IMR-90 (cell line): ENCODE results near the gene DSCAML1. TPM values are rescaled to one million over a fixed set of nuclear protein-coding genes. Genes with fewer than 3 reads are reported as not detected.

Experiments used
- ATAC-seq: fragments of 200-7000 bp; cut with Tn5 transposase; 2 replicates; pipeline ENCODE4 v1.9.1; 2020; ENCODE audit warnings: low read depth, mild to moderate bottlenecking, moderate library complexity
- BruUV-seq: library from RNA; stranded (reverse); fragments of 400-500 nt; replicated peaks from 2 replicates; lab custom pipeline; 2021; lab: Mats Ljungman, UMichigan
- CTCF ChIA-PET: fragments of 300-600 bp; formaldehyde crosslinking; extraction: SDS; loops from one replicate; lab custom pipeline; 2021; ENCODE audit warnings: antibody characterized with exemption; lab: Yijun Ruan, JAX
- POLR2A ChIA-PET: fragments of 300-600 bp; sonication (Branson Sonifier 250); formaldehyde crosslinking; loops from one replicate; lab custom pipeline; 2022; ENCODE audit warnings: antibody characterized with exemption; ENCODE audit not compliant: unreplicated experiment; lab: Charles Lee
- DNase-seq: peaks from one replicate; pipeline ENCODE4 v3.0.0; 2013
- H2AFZ ChIP-seq: replicated peaks from 2 replicates; pipeline ENCODE3; 2013; ENCODE audit warnings: low read length, mild to moderate bottlenecking; ENCODE audit not compliant: poor library complexity
- H2AK5ac ChIP-seq: 2 replicates; pipeline ENCODE4 v1.6.1; 2013; ENCODE audit warnings: low read depth, low read length, inconsistent platforms
- H2AK9ac ChIP-seq: replicated peaks from 2 replicates; pipeline ENCODE3; 2013; ENCODE audit warnings: mild to moderate bottlenecking, low read depth, low read length, moderate library complexity; ENCODE audit not compliant: poor library complexity
- H2BK120ac ChIP-seq: 2 replicates; pipeline ENCODE4 v1.6.1; 2013; ENCODE audit warnings: low read depth, low read length, inconsistent platforms
- H2BK15ac ChIP-seq: 3 replicates; pipeline ENCODE4 v1.6.1; 2013; ENCODE audit warnings: low read depth, low read length, inconsistent platforms
- H2BK20ac ChIP-seq: 2 replicates; pipeline ENCODE4 v1.6.1; 2013; ENCODE audit warnings: low read depth, mild to moderate bottlenecking, inconsistent platforms, low read length, moderate library complexity
- H2BK5ac ChIP-seq: 2 replicates; pipeline ENCODE4 v1.6.1; 2013; ENCODE audit warnings: mild to moderate bottlenecking, low read depth, low read length, inconsistent platforms; ENCODE audit not compliant: poor library complexity, severe bottlenecking
- H3K14ac ChIP-seq: replicated peaks from 2 replicates; pipeline ENCODE4 v1.6.1; 2013; ENCODE audit warnings: low read depth, low read length, inconsistent platforms
- H3K18ac ChIP-seq: 2 replicates; pipeline ENCODE4 v1.6.1; 2013; ENCODE audit warnings: low read depth, low read length, control low read depth
- H3K23ac ChIP-seq: 2 replicates; pipeline ENCODE4 v1.6.1; 2013; ENCODE audit warnings: low read depth, low read length, inconsistent platforms
- H3K27ac ChIP-seq: 2 replicates; pipeline ENCODE4 v1.5.1; 2013; ENCODE audit warnings: mild to moderate bottlenecking, control low read depth, low read length; ENCODE audit not compliant: insufficient read depth
- H3K27me3 ChIP-seq: 2 replicates; pipeline ENCODE4 v1.6.1; 2013; ENCODE audit warnings: low read length; ENCODE audit not compliant: control insufficient read depth, insufficient read depth
- H3K36me3 ChIP-seq: 2 replicates; pipeline ENCODE4 v1.6.1; 2013; ENCODE audit warnings: low read length, mixed read lengths; ENCODE audit not compliant: control insufficient read depth, insufficient read depth
- H3K4ac ChIP-seq: 2 replicates; pipeline ENCODE4 v1.6.1; 2013; ENCODE audit warnings: low read depth, low read length, inconsistent platforms
- H3K4me1 ChIP-seq: 2 replicates; pipeline ENCODE4 v1.6.1; 2013; ENCODE audit warnings: low read length, mixed read lengths; ENCODE audit not compliant: control insufficient read depth, insufficient read depth
- H3K4me2 ChIP-seq: 2 replicates; pipeline ENCODE4 v1.6.1; 2013; ENCODE audit warnings: low read depth, mild to moderate bottlenecking, control low read depth, low read length, moderate library complexity
- H3K4me3 ChIP-seq: 2 replicates; pipeline ENCODE4 v1.5.1; 2013; ENCODE audit warnings: low read depth, mild to moderate bottlenecking, control low read depth, low read length, moderate library complexity; ENCODE audit not compliant: insufficient read depth
- H3K56ac ChIP-seq: 2 replicates; pipeline ENCODE4 v1.6.1; 2013; ENCODE audit warnings: low read length, inconsistent platforms; ENCODE audit not compliant: insufficient read depth; ENCODE audit errors: extremely low read depth
- H3K79me1 ChIP-seq, 2 experiments: 2 replicates each; pipeline ENCODE4 v1.6.1; 2013; ENCODE audit warnings: low read length in 2 of 2, inconsistent platforms in 1 of 2, low read depth in 1 of 2
- H3K9ac ChIP-seq: 2 replicates; pipeline ENCODE4 v1.6.1; 2013; ENCODE audit warnings: low read depth, low read length, control low read depth
- H3K9me1 ChIP-seq: 2 replicates; pipeline ENCODE4 v1.6.1; 2013; ENCODE audit warnings: low read length, inconsistent platforms; ENCODE audit not compliant: insufficient read depth
- H3K9me3 ChIP-seq: 2 replicates; pipeline ENCODE4 v1.6.1; 2013; ENCODE audit warnings: low read length; ENCODE audit not compliant: control insufficient read depth, insufficient read depth
- H4K20me1 ChIP-seq: 2 replicates; pipeline ENCODE4 v1.6.1; 2013; ENCODE audit warnings: low read length, inconsistent platforms; ENCODE audit not compliant: insufficient read depth
- H4K5ac ChIP-seq: 2 replicates; pipeline ENCODE4 v1.6.1; 2013; ENCODE audit warnings: mild to moderate bottlenecking, low read depth, low read length, control low read depth
- H4K8ac ChIP-seq, 2 experiments: 2 replicates each; pipeline ENCODE4 v1.6.1; 2013; ENCODE audit warnings: low read depth in 2 of 2, low read length in 2 of 2, control low read depth in 1 of 2, inconsistent platforms in 1 of 2
- H4K91ac ChIP-seq: 2 replicates; pipeline ENCODE4 v1.6.1; 2013; ENCODE audit warnings: low read depth, low read length, inconsistent platforms; ENCODE audit not compliant: insufficient read depth
- BHLHE40 ChIP-seq: fragments of 150-350 bp; IDR thresholded peaks from 2 replicates; pipeline ENCODE4 v1.6.1; 2016; ENCODE audit warnings: mild to moderate bottlenecking, low read depth, low read length
- CEBPB ChIP-seq: IDR thresholded peaks from 2 replicates; pipeline ENCODE4 v1.6.1; 2012; ENCODE audit warnings: low read depth, low read length, improper control_type of control experiment
- CHD1 ChIP-seq: IDR thresholded peaks from 2 replicates; pipeline ENCODE4 v1.6.1; 2012; ENCODE audit warnings: low read depth, low read length, improper control_type of control experiment
- CTCF ChIP-seq: conservative IDR thresholded peaks from 2 replicates; pipeline ENCODE4 v1.5.1; 2012; ENCODE audit warnings: mild to moderate bottlenecking, low read depth, low read length, improper control_type of control experiment
- FOS ChIP-seq: fragments of 150-350 bp; IDR thresholded peaks from 2 replicates; pipeline ENCODE4 v1.6.1; 2016; ENCODE audit warnings: low read depth, low read length
- MAFK ChIP-seq: IDR thresholded peaks from 2 replicates; pipeline ENCODE4 v1.6.1; 2012; ENCODE audit warnings: low read depth, low read length, improper control_type of control experiment
- MAZ ChIP-seq: IDR thresholded peaks from 2 replicates; pipeline ENCODE4 v1.6.1; 2012; ENCODE audit warnings: low read depth, mild to moderate bottlenecking, low read length, improper control_type of control experiment, moderate library complexity, borderline replicate concordance
- MXI1 ChIP-seq: IDR thresholded peaks from 2 replicates; pipeline ENCODE4 v1.6.1; 2012; ENCODE audit warnings: low read depth, mild to moderate bottlenecking, low read length, moderate library complexity, borderline replicate concordance
- NFE2L2 ChIP-seq: fragments of 150-350 bp; IDR thresholded peaks from 2 replicates; pipeline ENCODE4 v1.6.1; 2016; ENCODE audit warnings: low read depth, mild to moderate bottlenecking, low read length
- POLR2A ChIP-seq: IDR thresholded peaks from 2 replicates; pipeline ENCODE4 v1.6.1; 2012; ENCODE audit warnings: mild to moderate bottlenecking, low read depth, low read length
- RAD21 ChIP-seq: IDR thresholded peaks from 2 replicates; pipeline ENCODE4 v1.6.1; 2012; ENCODE audit warnings: low read length, improper control_type of control experiment
- RCOR1 ChIP-seq: IDR thresholded peaks from 2 replicates; pipeline ENCODE4 v1.6.1; 2012; ENCODE audit warnings: mild to moderate bottlenecking, low read length, improper control_type of control experiment; ENCODE audit not compliant: insufficient replicate concordance
- RFX5 ChIP-seq: IDR thresholded peaks from 2 replicates; pipeline ENCODE4 v1.8.0; 2012; ENCODE audit warnings: low read depth, mild to moderate bottlenecking, low read length, moderate library complexity
- SMC3 ChIP-seq: fragments of 150-350 bp; IDR thresholded peaks from 2 replicates; pipeline ENCODE4 v1.6.1; 2016; ENCODE audit warnings: low read depth, mild to moderate bottlenecking, antibody characterized with exemption, low read length, moderate library complexity
- WGBS, 2 experiments: methylation state at CpG; one replicate each; pipeline versions ENCODE4 v1.1.5 to v1.1.7; 2013; ENCODE audit warnings: missing lambda C conversion rate in 2 of 2; ENCODE audit not compliant: insufficient read length in 1 of 2; ENCODE audit errors: extremely low coverage in 2 of 2; 5-methylcytosine and 5-hydroxymethylcytosine counted together
- dilution Hi-C: fragments of 300-500 bp; cut with HindIII; formaldehyde crosslinking; loops from one replicate; pipeline ENCODE4 v1.14.3; 2018; ENCODE audit warnings: low sequenced_read_pairs; ENCODE audit not compliant: unreplicated experiment
- in situ Hi-C: fragments of 300-500 bp; cut with MboI; formaldehyde crosslinking; loops from 3 replicates; pipeline ENCODE4 v1.14.3; 2019; ENCODE audit warnings: low sequenced_read_pairs, inconsistent platforms, mixed read lengths
- intact Hi-C: fragments of 100-400 bp; cut with micrococcal nuclease; formaldehyde crosslinking; loops from 2 replicates; pipeline ENCODE4 v1.10.0; 2022
- polyA plus RNA-seq, 3 experiments: library from polyadenylated mRNA; depleted of rRNA; stranded (reverse); fragments of >200 nt; gene quantifications; 2 replicates each; pipeline ENCODE4 v1.2.3, GENCODE V29; 2012; ENCODE audit warnings: low replicate concordance in 1 of 3
- total RNA-seq: library from RNA; depleted of rRNA; stranded (reverse); fragments of >200 nt; gene quantifications from 2 replicates; pipeline ENCODE4 v1.2.3, GENCODE V29; 2012
- TF ChIP-seq, protein P1 (sequence below): fragments of 150-350 bp; IDR thresholded peaks from 2 replicates; pipeline ENCODE4 v1.6.1; 2016; ENCODE audit warnings: low read depth, mild to moderate bottlenecking, low read length, moderate library complexity, borderline replicate concordance
- TF ChIP-seq, protein P2 (sequence below): fragments of 150-350 bp; IDR thresholded peaks from 2 replicates; pipeline ENCODE4 v1.6.1; 2017; ENCODE audit warnings: mild to moderate bottlenecking, antibody characterized with exemption, low read length, low read depth

DSCAML1 gene
- total and polyA plus RNA-seq, 2 of the 4 experiments (the other 2 are of a cell fraction), result not detected

GRCh38 chr11:117382746-117383145 is 414.3 kb downstream of the DSCAML1 start:
- H3K4me2 ChIP-seq, result no peak overlapping the region

More at GRCh38 chr11:117382746-117383145, 414.3 kb downstream of the DSCAML1 start:
- Histone ChIP-seq H3K4me1 (peaks cover 4% of the 10 kb centered on the region; the same call in 1 of the 2 replicates), H2BK5ac (no peak overlapping the region), H2BK15ac (no peak overlapping the region), H2BK120ac (no peak overlapping the region), H4K20me1 (0 out of 2 replicates have a peak, but pooled peaks cover 6% of the 10 kb centered on the region), H3K56ac (no peak overlapping the region), H4K5ac (no peak overlapping the region), H2AFZ (no peak overlapping the region), H3K18ac (no peak overlapping the region), H3K4me3 (no peak overlapping the region), H3K4ac (peak overlapping the region; percentile 18; the same call in 1 of the 2 replicates), H2AK5ac (no peak overlapping the region), H3K23ac (0 out of 2 replicates have a peak overlapping the region, but pooled peaks have one; percentile 52), H3K36me3 (peaks cover 47% of the 10 kb centered on the region), H3K9ac (no peak overlapping the region), H2BK20ac (no peak overlapping the region), H4K8ac (no peak overlapping the region), H3K9me1 (peaks cover 11% of the 10 kb centered on the region), H3K79me1 (peaks cover 0 to 9% of the 10 kb centered on the region in 2 experiments; a peak in 1 of 4 replicates), H3K14ac (no peak overlapping the region), H2AK9ac (peak overlapping the region; percentile 62), H3K27me3 (no peaks in the 10 kb centered on the region), H3K27ac (no peak overlapping the region), H3K9me3 (no peaks in the 10 kb centered on the region), H4K91ac (no peak overlapping the region)
- dilution Hi-C loops (no loop called here), intact Hi-C loops (loop anchor here (10.0 kb wide), 1 partner anchor 638 kb away; no protein-coding TSS in a partner anchor), in situ Hi-C loops (no loop called here)
- POLR2A ChIA-PET, result no interaction called here
- BruUV-seq, result no TSS peak
- CTCF ChIA-PET, result no interaction called here
- DNase-seq (no peak), ATAC-seq (no peak)
- 100% methylated on average over 1 of the region's 4 CpGs; no CpG with 5 or more reads in 1 of the 2 experiments for WGBS, 2 experiments
- no peak for TF ChIP-seq RFX5
- no peak for TF ChIP-seq MAFK
- TF ChIP-seq CTCF, result no peak
- no peak for TF ChIP-seq CEBPB
- no peak for TF ChIP-seq POLR2A
- TF ChIP-seq CHD1, result no peak
- no peak for TF ChIP-seq NFE2L2
- TF ChIP-seq MAZ, result no peak
- TF ChIP-seq SMC3, result no peak
- TF ChIP-seq MXI1, result no peak
- TF ChIP-seq BHLHE40, result no peak
- TF ChIP-seq, protein P1, sequence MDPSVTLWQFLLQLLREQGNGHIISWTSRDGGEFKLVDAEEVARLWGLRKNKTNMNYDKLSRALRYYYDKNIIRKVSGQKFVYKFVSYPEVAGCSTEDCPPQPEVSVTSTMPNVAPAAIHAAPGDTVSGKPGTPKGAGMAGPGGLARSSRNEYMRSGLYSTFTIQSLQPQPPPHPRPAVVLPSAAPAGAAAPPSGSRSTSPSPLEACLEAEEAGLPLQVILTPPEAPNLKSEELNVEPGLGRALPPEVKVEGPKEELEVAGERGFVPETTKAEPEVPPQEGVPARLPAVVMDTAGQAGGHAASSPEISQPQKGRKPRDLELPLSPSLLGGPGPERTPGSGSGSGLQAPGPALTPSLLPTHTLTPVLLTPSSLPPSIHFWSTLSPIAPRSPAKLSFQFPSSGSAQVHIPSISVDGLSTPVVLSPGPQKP, result no peak
- TF ChIP-seq RAD21, result no peak
- no peak for TF ChIP-seq FOS
- no peak for TF ChIP-seq RCOR1
- TF ChIP-seq, protein P2, sequence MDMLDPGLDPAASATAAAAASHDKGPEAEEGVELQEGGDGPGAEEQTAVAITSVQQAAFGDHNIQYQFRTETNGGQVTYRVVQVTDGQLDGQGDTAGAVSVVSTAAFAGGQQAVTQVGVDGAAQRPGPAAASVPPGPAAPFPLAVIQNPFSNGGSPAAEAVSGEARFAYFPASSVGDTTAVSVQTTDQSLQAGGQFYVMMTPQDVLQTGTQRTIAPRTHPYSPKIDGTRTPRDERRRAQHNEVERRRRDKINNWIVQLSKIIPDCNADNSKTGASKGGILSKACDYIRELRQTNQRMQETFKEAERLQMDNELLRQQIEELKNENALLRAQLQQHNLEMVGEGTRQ, result no peak
